Measurements from ENCODE around the gene IRF2BP2. TPM values are rescaled to one million over a fixed set of nuclear protein-coding genes. Genes with fewer than 3 reads are reported as not detected.
A peak's percentile ranks its signal among the peaks of the same experiment; 100 is the strongest.
"Not testable (repeated sequence)": the region's sequence is repeated elsewhere in the genome, so short reads cannot be mapped to it uniquely, and the experiment has no call there.

IRF2BP2 gene
- total and polyA plus RNA-seq, 2 of the 13 experiments (the other 11 are each of a cell fraction or from before 2014, with no cell fraction given), result 140 to 147 TPM

GRCh38 chr1:234597894-234598293 is 12.1 kb downstream of the IRF2BP2 start (continued):
- peak; percentile 79 for TF ChIP-seq SMC3 (IDR thresholded peaks at IDR 0.05; ENCODE audit: low read length)
- no peak for TF ChIP-seq IRF2 (CRISPR knock-in tag; IDR thresholded peaks at IDR 0.05)
- peak; percentile 70 for TF ChIP-seq CTCF (CRISPR knock-in tag; IDR thresholded peaks at IDR 0.05)
- no peak for TF ChIP-seq ZNF678 (CRISPR knock-in tag; IDR thresholded peaks at IDR 0.05)
- TF ChIP-seq STAG1 (CRISPR knock-in tag; IDR thresholded peaks at IDR 0.05), result peak; percentile 84
- no peak for TF ChIP-seq DNMT3B (CRISPR knock-in tag; conservative IDR thresholded peaks at IDR 0.05)
- peak; percentile 34 for TF ChIP-seq RAD21 (CRISPR knock-in tag; IDR thresholded peaks at IDR 0.05)
- no peak for TF ChIP-seq ZNF430 (CRISPR knock-in tag; IDR thresholded peaks at IDR 0.05)
- TF ChIP-seq ZNF747 (CRISPR knock-in tag; IDR thresholded peaks at IDR 0.05; ENCODE audit: borderline replicate concordance), result no peak
- no peak for TF ChIP-seq ATAD3A (CRISPR knock-in tag; IDR thresholded peaks at IDR 0.05)
- TF ChIP-seq GPN1 (CRISPR knock-in tag; IDR thresholded peaks at IDR 0.05; ENCODE audit: borderline replicate concordance), result no peak

GRCh38 chr1:234595899-234596298 is 14.1 kb downstream of the IRF2BP2 start:
- ChIA-PET CTCF (ENCODE audit: low intra/inter-chr PET ratio, low total read pairs) (no interaction called here), POLR2A (interaction anchor here (7.0 kb wide), 1 partner anchor 16 kb away, joined by 137 read pairs; the partner anchor contains the start of gene IRF2BP2)
- in situ Hi-C loops (cut with HindIII; ENCODE audit: extremely low pct_ligation_motif_present, low pct_unique_long_range_greater_than_20kb) (loop anchor here (5.0 kb wide), 2 partner anchors 99 to 496 kb away; no protein-coding TSS in a partner anchor), intact Hi-C loops (cut with micrococcal nuclease; ENCODE audit: unreplicated experiment) (no loop called here)
- H4K20me1 ChIP-seq (ENCODE audit: insufficient read depth, low read length), result no peaks in the 10 kb centered on the region
- no peak overlapping the region for H3K4me2 ChIP-seq (ENCODE audit: low read depth, low read length)
- ATAC-seq (no peak), FAIRE-seq (no peak), DNase-seq (ENCODE audit: low spot score) (no peak)
- no peaks in the 10 kb centered on the region for H3K36me3 ChIP-seq (replicated peaks in 1 of 2; ENCODE audit: control insufficient read depth in 1 of 2, insufficient read depth in 2 of 2, low read length in 2 of 2)
- 90% methylated on average over 2 of the region's 2 CpGs for WGBS (ENCODE audit: low lambda C conversion rate)
- H3K27ac ChIP-seq (ENCODE audit: extremely low read length, insufficient read depth, low read length), result no peak overlapping the region
- H3K9ac ChIP-seq (ENCODE audit: insufficient read depth, low read depth, low read length), result no peak overlapping the region
- H3K9me3 ChIP-seq (ENCODE audit: low read length), result no peaks in the 10 kb centered on the region
- no peaks in the 10 kb centered on the region; a peak in 1 of 5 replicates for H3K27me3 ChIP-seq (ENCODE audit: control insufficient read depth in 1 of 2, insufficient read depth in 2 of 2, low read length in 2 of 2)
- H3K79me2 ChIP-seq (ENCODE audit: insufficient read depth, low read length), result peaks cover 1% of the 10 kb centered on the region
- no TSS peak for BruUV-seq (replicated peaks)
- TF ChIP-seq RBM22 (optimal IDR thresholded peaks at IDR 0.05; ENCODE audit: low read length), result no peak
- no peak for TF ChIP-seq MYPOP (CRISPR knock-in tag; IDR thresholded peaks at IDR 0.05)
- TF ChIP-seq RORA (CRISPR knock-in tag; IDR thresholded peaks at IDR 0.05), result no peak
- TF ChIP-seq NR2F2 (IDR thresholded peaks at IDR 0.05; ENCODE audit: borderline replicate concordance, low read depth), result no peak
- TF ChIP-seq ZNF597 (CRISPR knock-in tag; IDR thresholded peaks at IDR 0.05), result no peak
- H3K4me1 ChIP-seq (ENCODE audit: insufficient read depth, low read length), result peaks cover 23% of the 10 kb centered on the region
- no peak overlapping the region for H2AFZ ChIP-seq (ENCODE audit: low read length)
- no peak overlapping the region for H3K4me3 ChIP-seq (replicated peaks in 1 of 3; ENCODE audit: insufficient read depth in 1 of 3, low read depth in 2 of 3, low read length in 3 of 3)

- WGBS (ENCODE audit: low lambda C conversion rate), result 94% methylated on average over 4 of the region's 4 CpGs
- BruUV-seq (replicated peaks); H3K4me3 ChIP-seq (replicated peaks in 1 of 3; ENCODE audit: insufficient read depth in 1 of 3, low read depth in 2 of 3, low read length in 3 of 3); H3K27ac ChIP-seq (ENCODE audit: extremely low read length, insufficient read depth, low read length); H3K9ac ChIP-seq (ENCODE audit: insufficient read depth, low read depth, low read length); H3K4me2 ChIP-seq (ENCODE audit: low read depth, low read length); FAIRE-seq; H3K79me2 ChIP-seq (ENCODE audit: insufficient read depth, low read length); DNase-seq (ENCODE audit: low spot score); CTCF ChIA-PET (ENCODE audit: low intra/inter-chr PET ratio, low total read pairs); H3K27me3 ChIP-seq (ENCODE audit: control insufficient read depth in 1 of 2, insufficient read depth in 2 of 2, low read length in 2 of 2); H2AFZ ChIP-seq (ENCODE audit: low read length); H4K20me1 ChIP-seq (ENCODE audit: insufficient read depth, low read length); intact Hi-C loops (cut with micrococcal nuclease; ENCODE audit: unreplicated experiment); H3K36me3 ChIP-seq (replicated peaks in 1 of 2; ENCODE audit: control insufficient read depth in 1 of 2, insufficient read depth in 2 of 2, low read length in 2 of 2); POLR2A ChIA-PET; H3K9me3 ChIP-seq (ENCODE audit: low read length); ATAC-seq; in situ Hi-C loops (cut with HindIII; ENCODE audit: extremely low pct_ligation_motif_present, low pct_unique_long_range_greater_than_20kb): not testable (repeated sequence)
- peaks cover 17% of the 10 kb centered on the region for H3K4me1 ChIP-seq (ENCODE audit: insufficient read depth, low read length)
These were observed 15.4 kb downstream of the IRF2BP2 start for GRCh38 chr1:234594575-234594974.

Measured in HepG2 (cell line).